ENCODE results near the gene HPS4. TPM values are rescaled to one million over a fixed set of nuclear protein-coding genes. Genes with fewer than 3 reads are reported as not detected.

Gene HPS4
- total RNA-seq, 1 donor from 2014 or later: 25.2 TPM

- Histone ChIP-seq H3K36me3 (ENCODE audit: insufficient read depth, low read length) (peaks cover 4% of the 10 kb centered on the region), H4K20me1 (ENCODE audit: insufficient read depth, low read length) (no peaks in the 10 kb centered on the region), H3K4me3 (ENCODE audit: insufficient read depth, low read depth, low read length) (no peak overlapping the region), H3K79me2 (ENCODE audit: insufficient read depth, low read length) (peaks cover 66% of the 10 kb centered on the region), H3K9me3 (ENCODE audit: insufficient read depth, low read depth, low read length) (no peaks in the 10 kb centered on the region), H3K9ac (ENCODE audit: low read length) (no peak overlapping the region), H3K27me3 (ENCODE audit: insufficient read depth, low read length) (no peaks in the 10 kb centered on the region), H3K4me2 (ENCODE audit: low read length) (no peak overlapping the region), H3K27ac (ENCODE audit: low read depth, low read length) (no peak overlapping the region), H2AFZ (ENCODE audit: low read depth, low read length) (no peak overlapping the region), H3K4me1 (ENCODE audit: insufficient read depth, low read length) (peaks cover 45% of the 10 kb centered on the region)
- FAIRE-seq (no peak), DNase-seq (ENCODE audit: low read depth) (no peak)
- Mint-ChIP-seq H3K9me3 (ENCODE audit: unreplicated experiment) (no peaks in the 10 kb centered on the region), H3K4me1 (ENCODE audit: low read depth, unreplicated experiment) (peaks cover 62% of the 10 kb centered on the region), H3K27ac (ENCODE audit: unreplicated experiment) (no peak overlapping the region), H3K4me3 (ENCODE audit: unreplicated experiment) (peak overlapping the region; percentile 97), H3K36me3 (ENCODE audit: low read depth, unreplicated experiment) (peaks cover 4% of the 10 kb centered on the region), H3K27me3 (ENCODE audit: low read depth, unreplicated experiment) (no peaks in the 10 kb centered on the region)
- no peak for TF ChIP-seq EZH2 (IDR thresholded peaks at IDR 0.05; ENCODE audit: insufficient read depth, low read length)
- no peak for TF ChIP-seq CTCF (IDR thresholded peaks at IDR 0.05; ENCODE audit: insufficient read depth, low read depth, low read length)
Observed at GRCh38 chr22:26481112-26481693, 2.4 kb downstream of the HPS4 start.

GRCh38 chr22:26480611-26480932, 3.0 kb downstream of the HPS4 start:
- H3K27me3 ChIP-seq (ENCODE audit: insufficient read depth, low read length): no peaks in the 10 kb centered on the region
- Mint-ChIP-seq H3K4me3 (ENCODE audit: unreplicated experiment) (peak overlapping the region; percentile 40), H3K27me3 (ENCODE audit: low read depth, unreplicated experiment) (no peaks in the 10 kb centered on the region), H3K9me3 (ENCODE audit: unreplicated experiment) (no peaks in the 10 kb centered on the region), H3K36me3 (ENCODE audit: low read depth, unreplicated experiment) (peaks cover 4% of the 10 kb centered on the region), H3K4me1 (ENCODE audit: low read depth, unreplicated experiment) (peaks cover 57% of the 10 kb centered on the region), H3K27ac (ENCODE audit: unreplicated experiment) (no peak overlapping the region)
- H3K4me2 ChIP-seq (ENCODE audit: low read length): peak overlapping the region; percentile 32
- no peak overlapping the region for H2AFZ ChIP-seq (ENCODE audit: low read depth, low read length)
- no peak overlapping the region for H3K27ac ChIP-seq (ENCODE audit: low read depth, low read length)
- FAIRE-seq (no peak), DNase-seq (ENCODE audit: low read depth) (no peak)
- TF ChIP-seq CTCF (IDR thresholded peaks at IDR 0.05; ENCODE audit: insufficient read depth, low read depth, low read length): no peak
- no peak for TF ChIP-seq EZH2 (IDR thresholded peaks at IDR 0.05; ENCODE audit: insufficient read depth, low read length)
- no peaks in the 10 kb centered on the region for H4K20me1 ChIP-seq (ENCODE audit: insufficient read depth, low read length)
- H3K79me2 ChIP-seq (ENCODE audit: insufficient read depth, low read length): peaks cover 60% of the 10 kb centered on the region
- no peak overlapping the region for H3K9ac ChIP-seq (ENCODE audit: low read length)
- no peaks in the 10 kb centered on the region for H3K9me3 ChIP-seq (ENCODE audit: insufficient read depth, low read depth, low read length)
- H3K36me3 ChIP-seq (ENCODE audit: insufficient read depth, low read length): peaks cover 4% of the 10 kb centered on the region
- no peak overlapping the region for H3K4me3 ChIP-seq (ENCODE audit: insufficient read depth, low read depth, low read length)
- H3K4me1 ChIP-seq (ENCODE audit: insufficient read depth, low read length): peaks cover 48% of the 10 kb centered on the region

- Histone ChIP-seq H3K9me3 (ENCODE audit: insufficient read depth, low read depth, low read length) (no peaks in the 10 kb centered on the region), H3K36me3 (ENCODE audit: insufficient read depth, low read length) (peaks cover 4% of the 10 kb centered on the region), H3K4me2 (ENCODE audit: low read length) (peak overlapping the region; percentile 54), H3K27ac (ENCODE audit: low read depth, low read length) (no peak overlapping the region), H4K20me1 (ENCODE audit: insufficient read depth, low read length) (no peaks in the 10 kb centered on the region), H3K27me3 (ENCODE audit: insufficient read depth, low read length) (no peaks in the 10 kb centered on the region), H3K4me3 (ENCODE audit: insufficient read depth, low read depth, low read length) (no peak overlapping the region), H2AFZ (ENCODE audit: low read depth, low read length) (peak overlapping the region; percentile 8), H3K4me1 (ENCODE audit: insufficient read depth, low read length) (peaks cover 47% of the 10 kb centered on the region), H3K79me2 (ENCODE audit: insufficient read depth, low read length) (peaks cover 54% of the 10 kb centered on the region), H3K9ac (ENCODE audit: low read length) (peak overlapping the region; percentile 20)
- Mint-ChIP-seq H3K27me3 (ENCODE audit: low read depth, unreplicated experiment) (no peaks in the 10 kb centered on the region), H3K27ac (ENCODE audit: unreplicated experiment) (peak overlapping the region; percentile 17), H3K4me3 (ENCODE audit: unreplicated experiment) (peak overlapping the region; percentile 42), H3K4me1 (ENCODE audit: low read depth, unreplicated experiment) (peaks cover 53% of the 10 kb centered on the region), H3K36me3 (ENCODE audit: low read depth, unreplicated experiment) (peaks cover 4% of the 10 kb centered on the region), H3K9me3 (ENCODE audit: unreplicated experiment) (no peaks in the 10 kb centered on the region)
- TF ChIP-seq CTCF (IDR thresholded peaks at IDR 0.05; ENCODE audit: insufficient read depth, low read depth, low read length) (no peak), EZH2 (IDR thresholded peaks at IDR 0.05; ENCODE audit: insufficient read depth, low read length) (no peak)
- DNase-seq (ENCODE audit: low read depth) (no peak), FAIRE-seq (no peak)
Observed at GRCh38 chr22:26479792-26480610, 3.6 kb downstream of the HPS4 start.
